Fibroblast of mammary gland (primary cell): Measurements from ENCODE around the gene RFX7.

Source experiments
- DNase-seq: peaks from one replicate; pipeline ENCODE4 v3.0.0-alpha.2; 2010; ENCODE audit warnings: low read depth
- H3K4me3 ChIP-seq: 2 replicates; pipeline ENCODE4 v1.5.1; 2011; ENCODE audit warnings: low read depth, mild to moderate bottlenecking, low read length, moderate library complexity; ENCODE audit not compliant: control insufficient read depth
- CTCF ChIP-seq: conservative IDR thresholded peaks from 2 replicates; pipeline ENCODE4 v1.5.1; 2011; ENCODE audit warnings: low read depth, low read length, inconsistent platforms; ENCODE audit not compliant: control insufficient read depth, insufficient read depth

Gene RFX7

GRCh38 chr15:56250626-56251025 lies 6.9 kb upstream of the RFX7 start:
- no peak for DNase-seq
- TF ChIP-seq CTCF: no peak
- no peak overlapping the region for H3K4me3 ChIP-seq

- peak; percentile 79 for DNase-seq
- TF ChIP-seq CTCF: peak; percentile 54
- H3K4me3 ChIP-seq: no peak overlapping the region
Observed at GRCh38 chr15:56249092-56249491, 5.4 kb upstream of the RFX7 start.

GRCh38 chr15:56248311-56248992 lies 4.8 kb upstream of the RFX7 start:
- no peak overlapping the region for H3K4me3 ChIP-seq
- no peak for DNase-seq
- no peak for TF ChIP-seq CTCF

GRCh38 chr15:56247266-56247665 lies 3.6 kb upstream of the RFX7 start:
- TF ChIP-seq CTCF: no peak
- DNase-seq: no peak
- H3K4me3 ChIP-seq: no peak overlapping the region

- DNase-seq: peak; percentile 88
- TF ChIP-seq CTCF: peak; percentile 100
- H3K4me3 ChIP-seq: peak overlapping the region; percentile 40
Observed at GRCh38 chr15:56245871-56246814, 2.5 kb upstream of the RFX7 start.

- TF ChIP-seq CTCF: no peak
- no peak for DNase-seq
- H3K4me3 ChIP-seq: peak overlapping the region; percentile 26
Observed at GRCh38 chr15:56244811-56245576, 1.3 kb upstream of the RFX7 start.
